Dedifferentiated amniotic fluid mesenchymal stem cell (primary cell): ENCODE measurements around the gene PRXL2C.
A peak's percentile ranks its signal among the peaks of the same experiment; 100 is the strongest.

Experiments
- DNase-seq: peaks from one replicate; pipeline ENCODE4 v3.0.0-alpha.2; 2016; ENCODE audit errors: extremely low spot score

PRXL2C gene

DNA sequence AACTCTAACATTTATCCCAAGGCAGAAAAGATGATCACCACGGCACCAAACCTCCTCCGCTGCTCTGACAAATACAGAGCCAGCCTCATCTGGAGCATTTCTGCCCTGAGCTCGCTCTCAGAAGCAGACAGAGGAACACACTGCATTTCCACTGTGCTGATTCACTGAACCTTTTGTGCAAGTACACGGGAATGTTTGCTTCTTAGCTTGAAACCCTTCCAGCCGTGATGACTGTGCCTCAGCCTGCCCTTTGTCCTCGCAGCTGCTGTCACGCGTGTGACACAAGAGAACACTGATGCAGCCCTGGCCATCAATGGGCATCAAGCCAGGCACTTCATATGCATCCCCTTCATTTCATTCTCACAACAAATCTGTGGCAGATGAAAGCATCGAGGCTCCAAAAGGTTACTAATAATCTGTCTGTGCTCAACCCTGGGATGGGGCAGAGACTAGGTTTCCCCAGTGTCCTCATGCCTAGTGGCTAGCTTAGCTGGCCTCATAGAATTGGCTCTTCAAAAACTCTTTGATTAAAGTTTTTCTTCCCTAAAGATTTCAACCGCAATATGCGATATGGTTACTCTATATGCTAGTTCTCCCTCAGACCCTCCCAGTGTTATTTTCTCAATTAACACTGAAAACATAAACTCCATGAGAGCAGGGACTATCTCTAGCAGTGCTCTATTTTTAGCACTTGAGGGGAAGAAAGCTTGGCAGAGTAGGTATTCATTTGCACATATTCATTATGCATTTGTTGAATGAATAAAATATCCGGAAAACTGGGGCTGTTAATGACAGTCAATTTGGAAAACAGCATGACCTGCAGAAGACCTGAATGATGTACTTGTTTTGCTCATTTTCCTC, 42.8 kb downstream of the PRXL2C start:
- peak; percentile 80 for DNase-seq

- DNase-seq = no peak
These were observed 43.8 kb downstream of the PRXL2C start for GRCh38 chr9:96611302-96611701.

- no peak for DNase-seq
These were observed 45.4 kb downstream of the PRXL2C start for GRCh38 chr9:96609732-96610131.

DNA sequence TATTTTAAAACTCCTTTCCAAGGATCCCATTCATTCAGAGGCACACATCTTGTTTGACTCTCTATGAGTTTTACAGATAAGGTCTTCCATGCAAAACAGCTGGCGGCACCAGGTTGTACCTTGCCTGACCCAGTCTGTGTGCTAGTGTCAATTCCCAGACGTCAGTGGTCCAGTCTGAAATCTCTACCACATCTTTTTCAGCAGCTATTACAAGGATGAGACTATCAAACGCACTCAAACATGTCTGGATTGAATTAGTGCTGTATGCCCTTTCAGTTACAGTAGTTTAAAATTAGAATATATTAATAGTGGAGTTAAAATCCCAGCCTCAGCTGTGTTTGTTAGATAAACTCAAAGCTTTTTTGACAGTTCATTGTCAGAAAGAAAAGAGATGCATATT, 47.1 kb downstream of the PRXL2C start:
- no peak for DNase-seq

DNA sequence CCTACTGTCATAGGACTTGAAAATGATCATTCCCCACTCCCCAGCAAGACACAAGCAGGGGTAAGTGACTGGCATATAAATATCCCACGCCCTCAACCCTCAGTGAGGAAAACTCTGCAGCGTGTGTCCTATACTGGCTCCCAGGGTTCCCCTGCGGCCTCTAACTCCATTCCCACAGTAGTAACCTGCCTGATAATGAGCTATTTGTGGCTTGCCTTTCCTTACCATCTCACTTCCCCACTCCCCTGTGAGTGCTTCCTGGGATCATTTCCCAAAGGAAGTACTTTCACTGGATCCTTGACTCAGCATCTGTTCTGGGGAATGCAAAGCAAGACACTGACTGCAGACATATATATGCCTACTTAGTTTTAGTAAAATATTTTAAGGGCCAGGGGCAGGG, 49.8 kb downstream of the PRXL2C start:
- DNase-seq = no peak

DNA sequence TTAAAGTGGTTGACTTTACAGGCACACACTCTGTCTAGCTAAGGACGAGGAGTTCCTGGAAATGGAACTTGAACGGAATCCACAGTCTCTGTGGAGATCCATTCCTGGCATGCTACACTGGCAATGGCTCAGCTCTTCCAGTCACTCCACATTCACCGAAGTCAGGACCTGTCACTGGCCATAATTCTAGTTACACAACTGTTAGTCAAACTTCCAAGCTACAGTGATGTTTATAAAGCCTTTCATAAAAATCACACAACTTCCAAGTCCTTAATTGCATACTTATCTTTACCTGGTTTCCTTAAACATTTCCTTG, 51.2 kb downstream of the PRXL2C start:
- no peak for DNase-seq

- DNase-seq = no peak
These were observed 51.7 kb downstream of the PRXL2C start for GRCh38 chr9:96603305-96604003.

GRCh38 chr9:96599298-96599697, 55.8 kb downstream of the PRXL2C start:
- no peak for DNase-seq

DNA sequence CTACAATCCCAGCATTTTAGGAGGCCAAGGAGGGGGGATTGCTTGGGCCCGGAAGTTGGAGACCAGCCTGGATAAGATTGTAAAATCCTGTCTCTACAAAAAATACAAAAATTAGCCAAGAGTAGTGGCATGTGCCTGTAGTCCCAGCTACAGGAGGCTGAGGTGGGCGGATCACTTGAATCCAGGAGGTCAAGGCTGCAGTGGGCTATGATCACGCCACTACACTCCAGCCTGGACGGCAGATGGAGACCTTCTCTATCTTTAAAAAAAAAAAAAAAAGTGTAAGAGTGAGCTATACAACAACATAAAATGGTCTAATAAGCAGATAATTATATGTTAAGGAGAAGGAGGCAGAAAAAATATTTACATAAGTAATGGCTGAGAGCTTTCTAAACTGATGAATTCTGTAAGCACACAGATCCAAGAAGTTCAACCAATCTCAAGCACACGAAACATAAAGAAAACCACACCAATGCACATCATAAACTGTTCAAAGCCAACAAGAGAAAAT, 58.5 kb downstream of the PRXL2C start:
- no peak for DNase-seq
